Brain pericyte (primary cell): ENCODE data around the gene MEOX2.

ENCODE experiments used
- DNase-seq: peaks from one replicate; pipeline ENCODE4 v3.0.0-alpha.2; 2012; ENCODE audit warnings: low read depth, low spot score

The MEOX2 gene

DNA sequence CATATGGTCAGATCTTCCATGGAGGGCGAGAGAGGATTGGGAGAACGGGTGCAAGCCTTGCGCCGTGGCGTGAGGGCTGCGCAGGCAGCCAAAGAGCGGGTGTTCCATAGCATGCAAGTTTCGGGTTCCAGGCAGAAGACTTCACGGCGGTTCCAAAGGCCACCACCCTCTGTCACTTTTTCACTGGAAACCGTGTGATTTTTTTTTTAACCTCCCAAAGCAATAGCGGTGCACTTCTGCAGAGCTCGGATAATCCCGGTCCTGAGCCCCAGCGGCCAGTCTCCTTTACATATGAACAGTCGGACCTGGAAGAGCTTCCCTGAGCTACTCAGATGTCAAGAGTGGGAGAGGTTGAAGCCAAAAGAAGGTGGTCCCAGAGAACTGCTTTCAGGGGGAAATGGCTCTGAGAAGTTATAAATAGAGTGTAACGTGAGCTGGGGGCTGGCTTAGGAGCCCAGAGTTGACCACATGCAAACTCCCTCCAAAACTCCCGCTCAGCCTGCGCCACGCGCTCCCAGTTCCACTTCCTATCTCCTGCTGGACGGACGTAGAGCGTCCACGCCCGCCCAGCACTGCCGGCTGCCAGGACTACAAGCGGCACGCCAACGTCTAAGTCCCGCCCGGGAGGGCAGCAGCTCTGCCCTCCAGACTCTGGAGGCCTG, at the start of gene MEOX2:
Gene MEOX2 (minus strand): TSS at position 389 of the 662 bp plus-strand sequence. CDS start 281 bp downstream, at position 108.
- DNase-seq: peak; percentile 88

DNA sequence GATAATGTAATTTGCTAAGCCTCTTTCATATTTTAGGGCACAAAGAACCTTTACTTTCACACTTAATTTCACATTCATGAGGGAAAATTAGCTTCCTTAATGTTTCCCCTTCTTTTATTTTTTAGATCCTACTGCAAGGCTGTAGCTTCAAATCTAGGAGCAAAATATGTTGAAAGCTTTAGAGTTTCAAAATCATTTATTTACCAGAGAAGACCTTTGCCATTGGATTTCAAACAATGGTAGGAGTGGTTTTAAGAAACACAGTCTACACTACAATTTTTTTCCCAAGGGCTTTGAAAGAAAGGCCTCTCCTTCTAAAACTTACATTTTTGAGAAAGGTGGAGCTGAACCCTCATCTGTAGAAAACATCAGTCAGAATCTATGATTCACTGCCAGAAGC, 43.3 kb upstream of the MEOX2 start:
- no peak for DNase-seq

DNA sequence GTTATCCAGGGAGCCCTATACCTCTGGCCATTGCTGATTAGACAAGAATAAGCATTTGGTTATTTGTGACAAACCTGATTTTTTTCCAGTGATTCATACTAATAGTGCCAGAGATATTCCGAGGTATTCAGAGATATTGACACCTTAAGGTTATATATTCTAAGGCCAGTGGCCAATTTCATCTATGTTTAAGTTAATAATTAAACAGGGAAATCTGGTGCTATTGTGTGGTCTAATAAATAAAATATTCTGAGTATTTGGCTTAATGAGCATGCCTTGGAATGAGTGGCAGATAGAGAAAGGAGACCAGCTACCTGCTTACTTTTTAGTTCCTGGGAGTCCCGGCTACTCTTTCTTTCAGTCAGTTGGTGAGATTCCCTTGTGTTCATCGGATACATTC, 38.6 kb upstream of the MEOX2 start:
- no peak for DNase-seq

DNA sequence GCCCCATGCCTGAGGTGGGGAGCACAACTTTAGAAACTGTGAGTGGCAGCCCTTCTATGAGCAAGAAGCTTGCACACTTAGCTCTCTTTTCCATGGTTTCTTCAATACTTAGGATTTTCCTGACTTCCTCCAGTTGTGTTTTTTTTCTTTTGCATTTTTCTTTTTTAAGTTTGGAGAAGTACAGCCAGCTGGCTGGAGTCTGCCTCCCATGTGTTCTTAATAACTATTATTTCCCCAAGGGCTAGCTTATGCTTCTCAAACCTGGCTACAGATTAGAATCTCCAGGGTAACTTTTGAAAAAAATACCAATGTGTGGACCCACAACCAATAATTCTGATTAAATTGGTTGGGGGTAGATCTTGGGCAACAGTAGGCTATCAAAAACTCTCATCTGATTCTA, 37.4 kb upstream of the MEOX2 start:
- DNase-seq: peak; percentile 2

DNA sequence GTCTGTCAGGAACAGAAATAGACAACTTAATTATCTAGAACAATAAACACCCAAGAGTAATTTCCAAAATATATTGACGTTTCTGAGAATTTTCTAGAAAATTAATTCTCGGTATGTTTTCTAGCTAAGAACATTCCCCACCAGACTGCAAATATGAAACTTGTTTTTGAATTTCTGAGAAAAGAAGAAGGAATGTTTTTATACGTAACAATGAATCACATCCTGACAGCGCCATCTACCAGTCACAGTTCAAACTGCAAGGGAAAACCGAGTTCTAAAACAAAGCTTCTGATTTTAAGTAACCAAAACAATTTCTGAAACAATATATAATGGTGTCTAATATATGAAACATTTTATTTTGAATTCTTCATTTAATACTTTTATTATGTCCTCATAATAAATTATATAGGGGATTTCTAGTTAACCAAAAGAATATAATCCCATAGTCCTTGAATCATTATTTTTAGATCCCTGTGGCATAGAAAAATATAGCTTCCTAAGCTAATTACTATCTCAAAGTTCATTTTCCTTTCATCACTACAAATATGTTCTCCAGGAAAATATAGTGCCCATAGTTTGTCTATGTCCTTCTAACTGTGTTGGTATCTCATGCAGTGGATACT, 34.5 kb upstream of the MEOX2 start:
- peak; percentile 41 for DNase-seq

DNA sequence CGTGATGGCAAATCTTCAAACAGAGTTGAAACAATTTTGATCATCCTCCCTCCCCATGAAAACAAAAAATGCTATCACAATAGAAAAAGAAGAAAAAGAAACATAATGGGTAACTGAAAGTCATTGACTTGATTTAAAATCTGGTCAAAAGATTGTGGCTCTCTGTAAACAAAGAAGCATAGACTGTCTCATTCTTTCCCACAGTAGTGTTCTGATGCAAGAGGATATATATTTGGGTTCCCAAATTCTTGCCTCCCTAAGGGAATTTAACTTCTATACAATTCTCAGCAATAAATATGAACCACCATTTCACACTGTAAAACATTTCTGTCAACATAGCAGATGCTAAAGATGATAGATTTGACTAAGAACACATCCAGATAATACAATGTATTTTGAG, 32.8 kb upstream of the MEOX2 start:
- DNase-seq: no peak

DNA sequence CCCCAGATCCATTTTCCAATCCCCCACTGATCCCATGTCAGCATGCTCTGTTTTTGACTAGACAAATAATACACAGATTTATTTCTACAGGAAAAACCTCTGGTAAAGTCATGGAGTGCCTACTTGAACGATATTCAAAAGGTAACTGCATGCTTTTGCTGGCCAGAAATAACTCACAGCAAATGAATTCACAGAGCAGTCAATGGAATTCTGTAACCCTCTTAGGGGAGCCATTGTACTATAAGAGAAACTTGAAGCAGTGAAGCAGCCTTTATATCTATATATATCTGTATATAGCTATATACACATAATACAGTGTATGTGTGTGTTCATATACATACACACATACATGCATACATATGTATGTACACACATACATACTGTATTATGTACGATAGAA, 29.0 kb upstream of the MEOX2 start:
- no peak for DNase-seq

DNA sequence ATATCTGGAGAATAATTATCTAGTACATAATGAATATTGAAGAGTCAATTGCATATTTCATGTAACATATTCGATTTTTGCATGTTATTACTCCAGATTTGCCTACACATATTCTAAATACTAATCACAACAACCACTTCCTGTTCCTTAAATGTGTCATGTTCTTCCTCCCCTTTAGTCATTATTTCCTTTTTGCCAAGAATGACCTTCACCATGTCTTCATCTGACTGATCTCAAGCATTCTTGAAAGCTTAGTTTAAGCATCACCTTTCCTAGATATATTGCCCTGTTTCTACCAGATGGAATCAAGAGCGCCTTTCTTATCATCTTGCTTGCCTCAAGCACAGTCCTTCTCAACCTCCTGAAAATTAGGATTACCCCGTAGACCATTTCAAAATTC, 23.5 kb upstream of the MEOX2 start:
- DNase-seq: no peak

DNA sequence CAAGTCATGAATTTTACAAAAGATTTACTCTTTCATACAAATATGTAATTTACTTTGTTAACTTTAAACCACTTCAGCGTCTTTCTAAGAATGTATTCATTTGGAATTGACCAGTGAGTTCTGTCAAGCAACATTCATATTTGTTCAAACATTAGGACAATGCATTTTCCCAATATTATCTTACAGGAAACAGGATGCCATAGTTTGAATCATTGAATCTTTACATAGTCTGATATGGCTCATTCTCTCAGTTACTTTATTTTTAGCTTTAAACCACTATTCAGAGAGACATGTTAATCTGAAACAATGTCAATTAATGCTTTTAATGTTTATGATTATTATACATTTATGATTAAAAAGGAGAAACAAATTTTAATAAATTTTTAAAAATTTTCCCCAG, 21.1 kb upstream of the MEOX2 start:
- no peak for DNase-seq

DNA sequence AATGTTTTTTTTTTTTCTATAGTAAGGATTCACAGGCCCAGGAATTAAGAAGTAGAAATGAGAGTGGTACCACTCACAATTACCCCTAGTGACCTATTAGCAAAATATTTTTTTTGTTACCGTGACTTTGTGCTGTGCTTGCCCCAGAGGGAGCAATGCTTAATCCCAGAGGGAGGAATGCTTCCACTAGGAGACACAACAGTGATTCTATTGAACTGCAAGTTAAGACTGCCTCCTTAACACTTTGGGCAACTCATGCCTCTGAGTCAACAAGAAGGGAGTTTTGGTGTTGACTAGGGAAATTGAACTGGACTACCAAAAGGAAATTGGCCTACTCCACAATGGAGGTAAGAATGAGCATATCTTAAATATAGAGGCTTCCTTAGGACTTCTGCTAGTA, 17.2 kb upstream of the MEOX2 start:
- no peak for DNase-seq

DNA sequence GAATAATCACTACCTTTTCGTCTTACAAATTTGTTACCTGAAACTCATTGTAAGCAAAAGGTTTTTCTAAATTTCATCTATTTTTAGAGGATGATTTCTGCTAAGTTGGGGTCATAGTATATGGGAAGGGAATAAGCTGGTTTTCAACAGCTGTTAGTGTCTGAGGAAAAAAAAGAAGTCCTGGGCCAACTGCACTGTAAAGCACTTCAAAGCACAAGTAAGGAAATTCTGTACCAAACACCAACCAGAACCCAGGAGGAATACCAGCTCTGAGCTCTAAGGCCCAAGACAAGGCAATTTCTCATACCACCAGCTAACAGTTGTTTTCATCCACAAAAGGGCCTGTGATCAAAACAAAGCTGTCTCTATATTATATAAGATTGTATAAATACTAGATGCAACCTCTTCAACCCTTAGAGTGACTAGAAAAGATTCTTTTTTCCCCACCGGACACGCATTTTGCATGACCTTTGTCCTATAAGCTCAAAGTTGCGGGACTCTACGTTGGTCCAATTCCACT, 6.1 kb upstream of the MEOX2 start:
- DNase-seq: no peak

DNA sequence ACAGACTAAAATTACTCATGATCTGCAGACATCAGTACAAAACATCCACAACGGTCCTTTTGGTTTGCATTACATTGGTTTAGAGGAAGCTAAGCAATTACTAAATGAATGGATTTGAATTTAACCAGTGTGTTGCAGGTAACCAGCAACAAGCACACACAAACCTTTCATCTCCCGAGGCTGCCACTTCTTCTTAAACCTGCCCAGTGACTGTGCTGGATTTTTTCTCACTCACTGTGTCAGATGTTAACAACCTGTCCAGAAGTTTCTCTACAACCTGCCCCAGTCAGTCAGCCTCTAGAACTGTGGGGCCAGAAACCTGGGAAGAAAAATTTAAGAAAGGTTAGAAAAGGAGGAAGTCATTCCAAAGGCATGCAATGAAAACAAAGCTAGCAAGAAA, 2.4 kb upstream of the MEOX2 start:
- no peak for DNase-seq

DNA sequence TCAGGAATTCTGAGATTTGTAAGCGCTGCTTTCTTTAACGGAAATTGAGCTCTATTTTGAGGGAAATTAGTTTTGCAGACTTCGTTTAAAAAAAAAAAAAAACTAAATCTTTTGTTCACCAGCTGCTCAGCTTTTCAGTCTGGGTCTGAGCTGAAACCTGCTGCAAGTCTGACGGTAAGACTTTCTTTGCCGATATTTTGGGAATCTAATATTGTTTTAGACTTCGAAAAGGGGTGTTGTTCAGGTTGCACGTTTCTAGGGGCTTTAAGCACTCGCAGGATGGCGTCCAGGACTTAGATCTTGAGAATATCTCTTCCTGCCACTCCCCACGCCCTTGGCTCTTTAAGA, 1.8 kb upstream of the MEOX2 start:
- no peak for DNase-seq

DNA sequence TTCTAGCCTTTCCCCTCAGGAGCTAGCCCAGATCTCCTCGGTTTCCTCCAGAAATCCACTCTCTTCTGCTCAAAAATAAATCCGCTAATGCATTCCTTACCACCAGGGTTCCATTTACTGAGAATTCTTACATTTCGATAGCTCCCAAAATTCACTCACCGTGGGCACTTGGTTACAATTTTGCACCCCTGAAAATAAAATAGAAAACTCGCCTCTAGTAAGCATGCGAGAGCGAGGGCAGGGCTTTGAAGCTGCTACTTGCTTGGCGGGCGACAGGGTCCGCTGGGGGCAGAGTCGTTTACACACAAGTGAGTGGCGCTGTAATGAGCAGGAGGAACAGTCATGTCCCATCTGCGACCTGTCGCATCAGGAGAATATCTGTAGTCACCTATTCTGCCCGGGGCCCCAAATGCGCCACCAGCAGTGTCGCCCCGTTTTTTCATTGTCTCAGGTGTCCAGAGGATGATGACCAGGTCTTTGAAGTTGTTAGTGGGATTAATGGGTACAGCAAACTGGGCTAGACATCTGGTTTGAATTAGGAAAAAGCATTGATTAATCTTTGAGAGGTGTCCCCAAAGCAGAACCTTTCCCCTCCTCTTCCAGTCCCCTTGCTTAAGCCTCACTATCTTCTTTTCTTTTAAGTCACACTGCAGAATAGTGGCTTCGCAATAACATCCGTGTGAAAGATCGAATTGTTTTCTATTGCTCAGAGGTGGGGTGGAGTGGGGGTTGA, 1.2 kb upstream of the MEOX2 start:
- no peak for DNase-seq

DNA sequence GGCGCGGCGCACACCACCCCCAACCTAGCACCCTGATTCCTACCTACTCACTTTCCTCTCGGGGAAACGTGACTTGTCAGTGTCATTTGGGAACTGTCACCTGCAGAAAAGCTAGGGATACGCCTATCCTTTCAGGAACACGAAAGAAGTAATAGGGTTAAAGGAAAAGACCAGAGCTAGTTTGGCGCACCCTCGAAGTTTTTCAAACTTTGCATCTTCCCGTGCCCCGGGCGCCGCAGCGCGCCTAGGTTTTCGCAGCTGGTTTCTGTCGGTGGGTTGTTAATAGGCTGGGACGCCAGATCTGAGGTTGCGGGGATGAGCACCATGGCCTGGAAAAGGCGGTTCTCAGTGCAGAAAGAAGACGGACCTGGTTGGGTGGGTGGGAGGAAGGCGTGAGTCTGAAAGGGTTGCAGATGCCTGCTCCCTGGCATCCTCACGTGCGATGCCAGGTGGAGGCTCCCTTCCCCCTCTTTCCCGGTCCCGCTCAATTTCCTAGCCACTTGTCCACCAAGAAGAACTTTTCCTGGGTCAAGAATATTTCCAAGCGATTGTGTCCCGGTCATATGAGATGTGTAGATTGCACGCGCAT, 568 bp upstream of the MEOX2 start:
- DNase-seq: no peak

DNA sequence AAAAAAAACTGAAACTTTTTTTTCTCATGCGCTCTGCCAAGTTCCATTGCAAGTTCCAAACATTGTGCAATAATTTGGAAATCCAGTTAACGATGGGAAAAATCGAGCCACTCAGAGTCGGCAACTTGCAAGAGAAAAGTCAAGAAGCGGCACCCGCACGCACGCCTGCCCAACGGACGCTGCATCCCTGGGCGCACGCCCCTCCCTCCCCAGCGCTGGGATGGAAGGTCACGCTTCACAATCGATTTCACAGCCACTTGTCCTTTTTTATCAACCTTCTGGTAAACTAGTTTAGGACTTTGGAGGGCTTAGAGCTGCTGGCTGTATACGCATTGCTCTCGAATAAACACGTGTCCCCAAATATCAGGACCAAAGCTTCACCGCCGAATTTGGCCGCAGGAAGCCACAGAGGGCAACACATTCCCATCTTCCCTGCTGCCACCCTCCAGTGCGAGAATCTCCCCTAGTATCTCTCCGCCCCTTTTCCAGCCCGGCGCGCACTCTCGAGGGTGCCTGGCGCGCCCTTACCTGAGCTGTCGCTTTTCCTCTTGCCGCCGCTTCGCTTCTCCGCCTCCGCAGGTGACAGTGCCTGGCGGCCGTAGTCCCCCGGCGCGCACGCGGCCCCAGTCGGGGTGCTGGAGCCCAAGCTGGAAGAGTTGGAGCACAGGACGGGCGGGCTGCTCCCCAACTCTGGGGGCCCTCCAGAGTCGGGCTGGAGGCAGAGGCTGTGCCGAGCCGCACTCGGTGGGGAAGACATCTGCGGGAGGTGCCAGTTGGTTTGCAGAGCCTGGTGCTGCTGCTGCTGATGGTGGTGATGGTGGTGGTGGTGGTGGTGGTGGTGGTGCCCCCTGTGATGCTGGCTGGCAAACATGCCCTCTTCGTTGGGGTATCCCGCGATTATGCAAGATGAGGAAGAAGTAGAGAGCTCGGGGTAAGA, 857 bp downstream of the MEOX2 start:
- DNase-seq: no peak

DNA sequence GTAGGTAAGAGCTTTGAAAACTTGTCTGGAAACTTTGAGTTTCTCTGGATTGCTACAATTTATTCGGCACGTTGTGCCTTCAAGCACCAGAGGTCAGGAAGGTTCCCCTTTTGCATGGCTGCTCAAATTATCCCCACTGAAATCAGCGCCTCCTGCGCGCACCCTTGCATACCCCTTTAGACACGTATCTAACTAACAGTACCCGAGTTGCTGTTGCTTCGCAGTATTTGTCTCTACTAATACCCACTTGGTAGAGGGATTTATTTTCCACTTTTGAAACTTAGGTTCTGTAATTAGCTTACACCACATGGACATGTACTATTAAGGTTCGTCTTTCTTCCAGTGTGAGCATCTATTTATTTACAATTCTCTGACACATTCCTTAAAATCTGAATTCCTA, 1.6 kb downstream of the MEOX2 start:
- no peak for DNase-seq

DNA sequence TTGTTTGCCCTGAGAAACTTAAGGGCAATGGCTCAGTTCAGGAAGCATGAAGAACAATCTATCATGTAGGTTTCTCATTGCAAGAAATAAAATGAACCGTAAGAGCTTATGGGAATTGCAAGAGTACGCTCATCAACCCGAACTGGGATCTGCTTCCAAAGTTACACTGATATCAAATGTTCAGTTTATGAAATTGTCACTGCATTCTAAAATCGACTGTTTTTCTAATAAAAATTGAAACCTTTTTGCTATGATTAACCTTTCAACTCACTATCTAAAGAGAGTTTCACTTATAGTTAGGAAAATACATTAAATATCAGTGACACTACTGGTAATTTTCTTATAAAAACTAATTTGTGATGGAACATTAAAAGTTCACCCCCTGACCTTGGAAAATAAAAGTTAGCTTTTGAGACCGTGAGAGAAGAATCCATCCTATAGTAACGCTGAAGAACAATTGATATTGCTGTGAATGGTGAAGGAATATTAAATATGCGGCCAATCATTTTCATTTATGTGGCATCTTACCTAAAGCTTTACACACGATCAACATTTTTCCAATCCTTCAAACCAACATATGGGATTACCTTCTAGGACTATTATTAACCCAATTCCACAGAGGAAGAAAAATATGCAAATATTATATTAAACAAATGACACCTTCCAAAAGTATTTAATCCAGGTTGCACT, 2.2 kb downstream of the MEOX2 start:
- no peak for DNase-seq

DNA sequence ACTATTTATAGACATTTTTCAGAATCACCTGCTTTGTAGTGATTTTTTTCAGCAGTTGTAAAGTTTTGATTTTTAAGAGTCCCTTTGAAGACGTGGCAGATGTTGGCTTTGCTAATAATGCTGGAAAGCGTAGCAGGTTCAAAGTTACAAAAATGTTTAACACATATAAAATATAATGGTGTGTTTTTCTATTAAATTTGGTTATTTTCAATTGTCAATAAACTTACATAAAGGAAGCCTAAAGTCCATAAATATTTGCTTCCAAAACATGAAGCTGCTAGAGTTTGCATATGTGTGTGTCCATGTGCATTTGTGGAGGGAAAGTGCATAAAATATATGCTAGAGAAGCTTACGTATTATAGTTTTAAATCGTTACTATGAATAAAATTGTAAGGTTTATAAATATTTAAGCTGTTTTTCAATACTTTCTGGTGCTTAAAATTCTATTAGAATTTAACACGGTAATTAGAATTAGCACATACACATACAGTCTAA, 3.7 kb downstream of the MEOX2 start:
- no peak for DNase-seq

DNA sequence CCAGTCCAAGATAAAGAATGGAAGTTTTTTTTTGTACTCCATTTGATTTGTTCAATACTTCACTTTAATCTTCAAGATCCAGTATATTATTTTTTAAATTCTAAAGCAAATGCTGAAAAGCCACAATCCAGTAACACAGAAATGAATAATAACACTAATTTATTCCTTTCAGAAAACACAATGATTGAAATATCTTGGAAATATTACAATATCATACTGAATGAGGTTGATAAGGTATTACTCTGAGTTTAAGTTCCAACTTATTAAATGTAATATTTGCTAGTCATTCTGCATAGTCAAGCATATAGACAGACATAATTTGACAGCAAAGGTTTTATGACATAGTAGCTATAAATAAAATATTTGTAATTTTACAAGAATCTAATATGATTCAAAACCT, 4.4 kb downstream of the MEOX2 start:
- no peak for DNase-seq

DNA sequence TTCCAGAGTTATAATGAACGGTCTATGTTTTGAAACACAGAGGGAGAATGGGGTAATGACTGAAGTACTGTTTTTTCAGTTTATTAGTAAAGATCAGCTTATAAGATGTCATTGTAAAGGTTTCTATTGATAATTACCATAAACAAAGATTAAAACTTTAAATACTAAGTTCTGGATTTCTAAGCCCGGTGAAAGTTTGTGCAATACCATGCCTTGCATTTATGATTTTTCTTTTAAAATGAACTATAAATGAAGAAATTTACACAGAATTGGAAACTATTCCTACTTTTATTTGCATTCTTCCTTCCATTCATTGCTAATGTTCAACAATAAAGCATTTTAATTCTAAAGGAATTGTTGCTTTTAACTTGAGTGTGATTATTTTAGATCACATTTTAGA, 4.9 kb downstream of the MEOX2 start:
- no peak for DNase-seq
